ENCODE results near the gene HECTD1.
"Not testable (repeated sequence)": the region's sequence is repeated elsewhere in the genome, so short reads cannot be mapped to it uniquely, and the experiment has no call there.

Gene HECTD1

DNA sequence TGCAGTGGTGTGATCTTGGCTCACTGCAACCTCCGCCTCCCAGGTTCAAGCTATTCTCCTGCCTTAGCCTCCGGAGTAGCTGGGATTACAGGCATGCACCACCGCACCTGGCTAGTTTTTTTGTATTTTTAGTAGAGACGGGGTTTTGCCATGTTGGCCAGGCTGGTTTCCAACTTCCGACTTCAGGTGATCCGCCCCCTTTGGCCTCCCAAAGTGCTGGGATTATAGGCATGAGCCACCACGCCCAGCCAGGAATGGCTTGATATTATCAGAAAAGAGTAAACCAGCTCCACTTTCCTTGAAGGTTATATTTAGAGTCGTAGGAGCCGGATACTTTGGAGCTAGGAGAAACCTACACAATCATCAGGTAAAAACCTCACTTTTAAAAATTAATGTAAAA lies 121.1 kb downstream of the HECTD1 start:
- H3K9me3 ChIP-seq (ENCODE audit: control insufficient read depth in 5 of 5, low read length in 5 of 5); H3K36me3 ChIP-seq (ENCODE audit: control insufficient read depth in 5 of 5, insufficient read depth in 5 of 5, low read length in 5 of 5); H3K27me3 ChIP-seq (ENCODE audit: control insufficient read depth in 5 of 5, insufficient read depth in 4 of 5, low read length in 5 of 5); H3K9ac ChIP-seq (ENCODE audit: low read length in 5 of 5); H3K4me3 ChIP-seq (ENCODE audit: low read depth in 1 of 5, low read length in 5 of 5); H3K27ac ChIP-seq (ENCODE audit: low read depth, low read length): not testable (repeated sequence)
- H3K4me1 ChIP-seq (ENCODE audit: control insufficient read depth in 5 of 5, insufficient read depth in 5 of 5, low read length in 5 of 5): peaks cover 5 to 14% (median 14%) of the 10 kb centered on the region in 5 donors

DNA sequence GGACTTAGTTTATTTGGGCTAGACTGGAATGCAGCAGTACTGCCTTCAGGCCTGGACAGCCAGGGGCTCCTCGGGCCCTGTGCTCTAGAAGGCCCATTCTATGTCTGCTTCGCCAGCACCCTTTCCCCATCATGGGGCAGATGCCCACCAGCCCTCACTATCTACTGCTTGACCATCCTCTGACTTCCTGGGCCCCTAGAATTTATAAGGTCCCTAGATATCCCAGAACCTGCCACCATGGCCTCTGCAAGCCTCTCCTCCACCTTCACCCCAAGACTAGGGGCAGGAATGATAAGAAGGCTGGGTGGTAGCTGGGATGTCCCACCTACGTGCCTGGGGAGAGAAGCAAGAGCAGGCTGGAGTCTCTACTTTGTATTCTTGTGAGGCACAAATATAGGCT lies 122.6 kb downstream of the HECTD1 start:
- Histone ChIP-seq H3K27ac (ENCODE audit: low read depth, low read length) (no peak overlapping the region), H3K9me3 (ENCODE audit: control insufficient read depth in 5 of 5, low read length in 5 of 5) (no peaks in the 10 kb centered on the region)

DNA sequence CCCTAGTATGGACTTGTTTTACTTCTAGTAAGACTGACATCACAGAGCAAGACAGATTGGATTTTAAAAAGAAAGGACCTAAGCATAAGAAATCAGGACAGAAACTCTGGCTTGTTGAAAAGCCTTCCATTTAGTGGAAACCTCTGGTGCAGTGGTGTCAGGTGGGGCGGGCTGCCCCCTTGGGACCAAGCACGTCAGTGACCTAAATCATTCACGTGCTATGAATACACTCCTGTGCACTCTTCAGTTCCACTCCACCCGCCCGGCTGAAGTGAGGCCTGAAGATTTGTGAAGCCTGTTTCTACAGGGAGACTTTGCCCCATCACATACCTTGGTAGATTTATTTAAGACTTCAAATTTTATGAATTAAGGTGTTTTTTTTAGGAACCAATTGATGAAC lies 123.2 kb downstream of the HECTD1 start:
- H3K9me3 ChIP-seq (ENCODE audit: control insufficient read depth in 5 of 5, low read length in 5 of 5): no peaks in the 10 kb centered on the region
- H3K27ac ChIP-seq (ENCODE audit: low read depth, low read length): no peak overlapping the region
- H3K4me3 ChIP-seq (ENCODE audit: low read depth in 1 of 5, low read length in 5 of 5): no peak overlapping the region
- no peak overlapping the region for H3K9ac ChIP-seq (ENCODE audit: low read length in 5 of 5)
- H3K36me3 ChIP-seq (ENCODE audit: control insufficient read depth in 5 of 5, insufficient read depth in 5 of 5, low read length in 5 of 5): peaks cover 0 to 13% (median 3%) of the 10 kb centered on the region in 5 donors
- no peaks in the 10 kb centered on the region for H3K27me3 ChIP-seq (ENCODE audit: control insufficient read depth in 5 of 5, insufficient read depth in 4 of 5, low read length in 5 of 5)
- no peaks in the 10 kb centered on the region for H3K4me1 ChIP-seq (ENCODE audit: control insufficient read depth in 5 of 5, insufficient read depth in 5 of 5, low read length in 5 of 5)

More for the DNA sequence above, 122.6 kb downstream of the HECTD1 start:
- no peaks in the 10 kb centered on the region for H3K27me3 ChIP-seq (ENCODE audit: control insufficient read depth in 5 of 5, insufficient read depth in 4 of 5, low read length in 5 of 5)
- no peaks in the 10 kb centered on the region for H3K4me1 ChIP-seq (ENCODE audit: control insufficient read depth in 5 of 5, insufficient read depth in 5 of 5, low read length in 5 of 5)
- H3K36me3 ChIP-seq (ENCODE audit: control insufficient read depth in 5 of 5, insufficient read depth in 5 of 5, low read length in 5 of 5): peaks cover 0 to 13% (median 3%) of the 10 kb centered on the region in 5 donors
- H3K9ac ChIP-seq (ENCODE audit: low read length in 5 of 5): no peak overlapping the region
- H3K4me3 ChIP-seq (ENCODE audit: low read depth in 1 of 5, low read length in 5 of 5): no peak overlapping the region

DNA sequence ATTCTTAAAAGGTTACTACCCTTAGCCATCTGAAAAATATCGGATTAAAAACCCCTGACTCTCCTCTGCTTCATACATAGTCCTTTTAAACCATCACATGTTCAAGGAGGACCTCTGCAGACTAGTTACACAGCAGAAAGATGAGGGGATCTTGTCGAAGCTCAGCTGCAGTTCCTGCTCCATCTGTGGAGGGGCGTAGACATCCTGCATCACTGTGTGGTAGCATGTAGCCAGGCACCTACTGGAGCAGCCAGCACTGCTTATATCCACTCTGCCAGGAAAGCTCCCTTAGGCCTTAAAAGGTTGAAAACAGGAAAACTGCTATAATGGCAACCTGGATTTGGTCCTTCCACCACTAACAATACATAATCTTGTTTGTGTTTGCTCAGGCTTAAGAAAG lies 123.8 kb downstream of the HECTD1 start:
- Histone ChIP-seq H3K4me1 (ENCODE audit: control insufficient read depth in 5 of 5, insufficient read depth in 5 of 5, low read length in 5 of 5) (no peaks in the 10 kb centered on the region), H3K4me3 (ENCODE audit: low read depth in 1 of 5, low read length in 5 of 5) (no peak overlapping the region), H3K27me3 (ENCODE audit: control insufficient read depth in 5 of 5, insufficient read depth in 4 of 5, low read length in 5 of 5) (no peaks in the 10 kb centered on the region), H3K27ac (ENCODE audit: low read depth, low read length) (no peak overlapping the region), H3K36me3 (ENCODE audit: control insufficient read depth in 5 of 5, insufficient read depth in 5 of 5, low read length in 5 of 5) (peaks cover 0 to 13% (median 3%) of the 10 kb centered on the region in 5 donors), H3K9me3 (ENCODE audit: control insufficient read depth in 5 of 5, low read length in 5 of 5) (no peaks in the 10 kb centered on the region), H3K9ac (ENCODE audit: low read length in 5 of 5) (no peak overlapping the region)

DNA sequence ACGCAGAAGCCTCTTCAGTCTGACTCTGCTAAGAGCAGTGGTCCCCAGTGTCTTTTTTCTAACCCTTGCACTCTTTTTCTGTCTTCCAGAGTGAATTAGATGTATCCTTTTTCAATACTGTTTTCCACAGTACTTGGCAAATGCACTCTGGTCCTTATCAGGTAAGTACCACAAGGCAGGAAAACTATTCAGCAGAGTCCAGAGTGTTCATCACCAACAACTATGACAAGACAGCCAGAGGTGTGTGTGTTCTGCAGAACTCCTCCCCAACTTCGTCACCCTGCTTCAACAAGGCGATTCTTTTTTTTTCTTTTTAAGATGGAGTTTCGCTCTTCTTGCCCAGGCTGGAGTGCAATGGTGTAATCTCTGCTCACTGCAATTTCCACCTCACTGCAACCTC lies 127.1 kb downstream of the HECTD1 start:
- no peaks in the 10 kb centered on the region for H3K9me3 ChIP-seq (ENCODE audit: control insufficient read depth in 5 of 5, low read length in 5 of 5)
- H3K27me3 ChIP-seq (ENCODE audit: control insufficient read depth in 5 of 5, insufficient read depth in 4 of 5, low read length in 5 of 5): no peaks in the 10 kb centered on the region
- peaks cover 0 to 13% (median 3%) of the 10 kb centered on the region in 5 donors for H3K36me3 ChIP-seq (ENCODE audit: control insufficient read depth in 5 of 5, insufficient read depth in 5 of 5, low read length in 5 of 5)
- H3K27ac ChIP-seq (ENCODE audit: low read depth, low read length): no peak overlapping the region
- no peaks in the 10 kb centered on the region for H3K4me1 ChIP-seq (ENCODE audit: control insufficient read depth in 5 of 5, insufficient read depth in 5 of 5, low read length in 5 of 5)
- no peak overlapping the region for H3K9ac ChIP-seq (ENCODE audit: low read length in 5 of 5)
- H3K4me3 ChIP-seq (ENCODE audit: low read depth in 1 of 5, low read length in 5 of 5): no peak overlapping the region

DNA sequence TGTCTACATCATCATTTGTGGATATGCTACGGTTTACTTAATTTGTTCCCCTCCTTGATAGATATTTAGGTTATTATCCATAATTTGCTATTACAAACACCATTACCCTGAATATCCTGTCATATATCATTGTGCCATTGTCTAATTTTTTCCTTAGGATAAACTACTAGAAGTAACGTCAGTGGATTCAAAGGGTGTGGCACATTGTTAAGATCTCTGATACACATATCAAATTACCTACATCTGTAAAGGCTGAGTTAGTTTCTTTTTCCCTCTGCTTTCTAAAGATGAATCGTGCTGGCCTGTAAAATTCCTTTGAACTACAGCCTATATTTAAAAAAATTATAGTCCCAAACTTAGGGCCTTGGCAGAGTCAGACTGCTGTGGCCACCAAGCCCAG lies 127.5 kb downstream of the HECTD1 start:
- Histone ChIP-seq H3K9ac (ENCODE audit: low read length in 5 of 5) (peak overlapping the region in 1 of 5 donors; percentile 39), H3K36me3 (ENCODE audit: control insufficient read depth in 5 of 5, insufficient read depth in 5 of 5, low read length in 5 of 5) (peaks cover 0 to 12% (median 3%) of the 10 kb centered on the region in 5 donors), H3K4me3 (ENCODE audit: low read depth in 1 of 5, low read length in 5 of 5) (no peak overlapping the region), H3K27ac (ENCODE audit: low read depth, low read length) (no peak overlapping the region), H3K27me3 (ENCODE audit: control insufficient read depth in 5 of 5, insufficient read depth in 4 of 5, low read length in 5 of 5) (no peaks in the 10 kb centered on the region), H3K4me1 (ENCODE audit: control insufficient read depth in 5 of 5, insufficient read depth in 5 of 5, low read length in 5 of 5) (no peaks in the 10 kb centered on the region), H3K9me3 (ENCODE audit: control insufficient read depth in 5 of 5, low read length in 5 of 5) (no peaks in the 10 kb centered on the region)

DNA sequence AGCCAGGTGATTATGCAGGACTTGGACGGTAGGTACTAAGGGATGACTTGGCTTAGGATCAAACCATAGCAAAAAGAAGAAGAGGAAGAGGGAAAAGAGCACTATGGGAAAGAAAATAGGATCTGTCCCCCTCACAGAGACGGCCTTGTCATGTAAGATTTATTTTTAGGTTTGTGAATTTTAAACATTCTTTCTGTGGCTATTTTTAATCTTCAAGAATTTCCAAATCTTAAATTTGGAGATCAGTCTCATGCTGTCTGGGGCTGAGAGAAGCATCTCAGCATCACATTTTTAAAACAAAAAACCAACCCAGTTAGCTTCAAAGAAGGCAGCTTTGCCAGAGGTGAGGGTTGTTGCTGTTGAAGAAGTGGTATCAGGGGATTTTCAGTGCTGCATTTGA lies 128.8 kb downstream of the HECTD1 start:
- Histone ChIP-seq H3K9ac (ENCODE audit: low read length in 5 of 5) (no peak overlapping the region), H3K27ac (ENCODE audit: low read depth, low read length) (no peak overlapping the region), H3K4me3 (ENCODE audit: low read depth in 1 of 5, low read length in 5 of 5) (no peak overlapping the region), H3K27me3 (ENCODE audit: control insufficient read depth in 5 of 5, insufficient read depth in 4 of 5, low read length in 5 of 5) (no peaks in the 10 kb centered on the region), H3K36me3 (ENCODE audit: control insufficient read depth in 5 of 5, insufficient read depth in 5 of 5, low read length in 5 of 5) (peaks cover 0 to 6% (median 0%) of the 10 kb centered on the region in 5 donors), H3K9me3 (ENCODE audit: control insufficient read depth in 5 of 5, low read length in 5 of 5) (no peaks in the 10 kb centered on the region), H3K4me1 (ENCODE audit: control insufficient read depth in 5 of 5, insufficient read depth in 5 of 5, low read length in 5 of 5) (no peaks in the 10 kb centered on the region)

DNA sequence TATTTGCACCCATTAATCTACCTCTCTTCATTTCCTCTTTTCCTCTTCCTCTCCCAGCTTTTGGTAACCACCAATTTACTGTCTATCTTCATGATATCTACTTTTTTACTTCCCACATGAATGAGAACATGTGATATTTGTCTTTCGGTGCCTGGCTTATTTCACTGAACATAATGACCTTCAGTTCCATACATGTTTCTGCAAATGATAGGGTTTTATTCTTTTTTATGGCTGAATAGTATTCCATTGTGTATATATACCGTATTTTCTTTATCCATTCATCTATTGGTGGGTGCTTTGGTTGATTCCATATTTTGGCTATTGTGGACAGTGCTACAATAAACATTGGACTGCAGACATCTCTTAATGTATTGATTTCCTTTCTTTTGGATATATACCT lies 132.4 kb downstream of the HECTD1 start:
- Histone ChIP-seq H3K9me3 (ENCODE audit: control insufficient read depth in 5 of 5, low read length in 5 of 5) (no peaks in the 10 kb centered on the region), H3K27me3 (ENCODE audit: control insufficient read depth in 5 of 5, insufficient read depth in 4 of 5, low read length in 5 of 5) (no peaks in the 10 kb centered on the region), H3K4me3 (ENCODE audit: low read depth in 1 of 5, low read length in 5 of 5) (no peak overlapping the region), H3K36me3 (ENCODE audit: control insufficient read depth in 5 of 5, insufficient read depth in 5 of 5, low read length in 5 of 5) (peaks cover 0 to 7% (median 0%) of the 10 kb centered on the region in 5 donors), H3K4me1 (ENCODE audit: control insufficient read depth in 5 of 5, insufficient read depth in 5 of 5, low read length in 5 of 5) (no peaks in the 10 kb centered on the region), H3K9ac (ENCODE audit: low read length in 5 of 5) (no peak overlapping the region), H3K27ac (ENCODE audit: low read depth, low read length) (no peak overlapping the region)

DNA sequence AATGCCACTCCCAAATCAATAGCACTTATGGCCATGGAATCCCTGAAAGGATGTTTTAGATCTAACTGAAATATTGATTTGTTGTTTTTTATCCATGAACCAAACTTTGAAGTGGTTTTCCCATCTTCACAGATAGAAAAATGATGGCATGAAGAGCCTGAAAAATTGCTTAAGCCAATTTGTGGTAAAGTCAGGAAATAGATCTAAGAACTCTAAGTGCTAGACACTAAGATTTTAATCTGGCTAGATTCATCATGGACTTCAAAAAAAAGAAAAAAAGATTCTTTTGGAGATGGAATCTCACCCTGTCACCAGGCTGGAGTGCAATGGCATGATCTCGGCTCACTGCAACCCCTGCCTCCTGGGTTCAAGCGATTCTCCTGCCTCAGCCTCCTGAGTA lies 136.4 kb downstream of the HECTD1 start:
- H3K4me1 ChIP-seq (ENCODE audit: control insufficient read depth in 5 of 5, insufficient read depth in 5 of 5, low read length in 5 of 5): peaks cover 0 to 19% (median 15%) of the 10 kb centered on the region in 5 donors
- H3K4me3 ChIP-seq (ENCODE audit: low read depth in 1 of 5, low read length in 5 of 5): no peak overlapping the region
- H3K9ac ChIP-seq (ENCODE audit: low read length in 5 of 5): no peak overlapping the region
- H3K36me3 ChIP-seq (ENCODE audit: control insufficient read depth in 5 of 5, insufficient read depth in 5 of 5, low read length in 5 of 5): peaks cover 0 to 5% (median 0%) of the 10 kb centered on the region in 5 donors
- H3K27ac ChIP-seq (ENCODE audit: low read depth, low read length): no peak overlapping the region
- no peaks in the 10 kb centered on the region for H3K9me3 ChIP-seq (ENCODE audit: control insufficient read depth in 5 of 5, low read length in 5 of 5)
- no peaks in the 10 kb centered on the region for H3K27me3 ChIP-seq (ENCODE audit: control insufficient read depth in 5 of 5, insufficient read depth in 4 of 5, low read length in 5 of 5)

DNA sequence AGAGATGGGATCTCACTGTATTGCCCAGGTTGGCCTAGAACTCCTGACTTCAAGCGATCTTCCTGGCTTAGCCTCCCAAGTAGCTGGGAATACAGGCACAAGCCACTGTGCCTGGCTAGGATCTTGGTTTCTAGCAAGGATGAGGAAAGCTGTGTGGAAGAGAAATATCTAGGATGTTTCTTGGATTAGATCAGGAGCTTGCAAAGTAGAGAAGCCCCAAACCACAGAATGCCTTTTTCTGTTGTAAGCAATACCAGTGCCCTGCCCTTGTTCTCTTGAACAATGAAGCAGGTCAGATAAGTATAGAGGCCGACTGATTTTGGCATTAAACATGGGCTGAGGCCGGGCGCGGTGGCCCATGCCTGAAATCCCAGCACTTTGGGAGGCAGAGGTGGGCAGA lies 137.2 kb downstream of the HECTD1 start:
- peaks cover 0 to 3% (median 0%) of the 10 kb centered on the region in 5 donors for H3K36me3 ChIP-seq (ENCODE audit: control insufficient read depth in 5 of 5, insufficient read depth in 5 of 5, low read length in 5 of 5)
- H3K9me3 ChIP-seq (ENCODE audit: control insufficient read depth in 5 of 5, low read length in 5 of 5): no peaks in the 10 kb centered on the region
- peaks cover 0 to 19% (median 15%) of the 10 kb centered on the region in 5 donors for H3K4me1 ChIP-seq (ENCODE audit: control insufficient read depth in 5 of 5, insufficient read depth in 5 of 5, low read length in 5 of 5)
- no peak overlapping the region for H3K9ac ChIP-seq (ENCODE audit: low read length in 5 of 5)
- H3K27ac ChIP-seq (ENCODE audit: low read depth, low read length): no peak overlapping the region
- no peaks in the 10 kb centered on the region for H3K27me3 ChIP-seq (ENCODE audit: control insufficient read depth in 5 of 5, insufficient read depth in 4 of 5, low read length in 5 of 5)
- H3K4me3 ChIP-seq (ENCODE audit: low read depth in 1 of 5, low read length in 5 of 5): no peak overlapping the region

DNA sequence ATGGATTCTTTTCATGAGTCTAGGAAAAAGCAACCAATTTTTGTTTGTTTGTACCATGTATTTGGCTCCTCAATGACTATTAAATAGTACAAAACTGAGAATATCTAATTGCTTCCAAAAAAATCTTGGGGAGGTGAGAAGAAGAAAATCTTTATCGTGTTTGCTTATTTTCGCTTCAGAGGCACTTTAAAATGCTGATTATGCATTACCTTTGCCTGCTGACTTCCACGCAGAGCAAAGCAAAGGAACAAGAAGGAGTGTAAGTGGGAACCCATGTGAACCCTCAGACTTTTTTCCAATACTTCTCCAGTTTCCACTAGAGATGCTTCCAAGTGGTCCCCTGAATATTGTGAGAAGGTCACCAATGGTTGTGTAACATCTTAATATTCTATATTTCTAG lies 138.2 kb downstream of the HECTD1 start:
- Histone ChIP-seq H3K4me1 (ENCODE audit: control insufficient read depth in 5 of 5, insufficient read depth in 5 of 5, low read length in 5 of 5) (peaks cover 0 to 19% (median 15%) of the 10 kb centered on the region in 5 donors), H3K27me3 (ENCODE audit: control insufficient read depth in 5 of 5, insufficient read depth in 4 of 5, low read length in 5 of 5) (no peaks in the 10 kb centered on the region), H3K36me3 (ENCODE audit: control insufficient read depth in 5 of 5, insufficient read depth in 5 of 5, low read length in 5 of 5) (peaks cover 0 to 3% (median 0%) of the 10 kb centered on the region in 5 donors), H3K4me3 (ENCODE audit: low read depth in 1 of 5, low read length in 5 of 5) (no peak overlapping the region), H3K9me3 (ENCODE audit: control insufficient read depth in 5 of 5, low read length in 5 of 5) (no peaks in the 10 kb centered on the region), H3K9ac (ENCODE audit: low read length in 5 of 5) (no peak overlapping the region), H3K27ac (ENCODE audit: low read depth, low read length) (no peak overlapping the region)

Data from subcutaneous abdominal adipose tissue (tissue), 5 donors.